HG03103 (cell line): ENCODE results near the gene ACER3.

Experiments
- ATAC-seq: cut with Tn5 transposase; IDR thresholded peaks from one replicate; pipeline ENCODE4 v1.9.1; 2021; ENCODE audit warnings: low read depth; ENCODE audit not compliant: unreplicated experiment

Gene ACER3

GRCh38 chr11:77069969-77070582 is 209.4 kb downstream of the ACER3 start:
- no peak for ATAC-seq

DNA sequence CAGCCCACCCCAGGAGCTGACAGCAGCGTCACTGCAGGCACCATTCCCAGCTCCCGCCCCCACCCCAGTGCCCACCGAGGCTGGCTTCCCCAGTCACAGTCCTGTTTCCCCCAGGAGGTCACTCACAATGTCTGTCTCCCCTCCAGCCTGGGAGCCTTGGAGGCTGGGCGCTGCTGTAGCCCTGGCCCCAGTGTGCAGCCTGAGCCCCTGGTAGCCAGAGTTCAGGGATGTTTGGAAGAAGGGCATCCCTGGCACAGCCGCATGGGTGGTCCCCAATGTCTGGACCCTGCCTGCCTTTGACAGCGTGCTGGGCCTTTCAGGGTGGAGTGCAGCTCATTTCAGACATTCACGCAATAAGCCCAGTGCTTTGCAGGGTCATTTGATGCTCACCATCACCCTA is 210.4 kb downstream of the ACER3 start:
- no peak for ATAC-seq

GRCh38 chr11:77071671-77072605 is 211.2 kb downstream of the ACER3 start:
- no peak for ATAC-seq

DNA sequence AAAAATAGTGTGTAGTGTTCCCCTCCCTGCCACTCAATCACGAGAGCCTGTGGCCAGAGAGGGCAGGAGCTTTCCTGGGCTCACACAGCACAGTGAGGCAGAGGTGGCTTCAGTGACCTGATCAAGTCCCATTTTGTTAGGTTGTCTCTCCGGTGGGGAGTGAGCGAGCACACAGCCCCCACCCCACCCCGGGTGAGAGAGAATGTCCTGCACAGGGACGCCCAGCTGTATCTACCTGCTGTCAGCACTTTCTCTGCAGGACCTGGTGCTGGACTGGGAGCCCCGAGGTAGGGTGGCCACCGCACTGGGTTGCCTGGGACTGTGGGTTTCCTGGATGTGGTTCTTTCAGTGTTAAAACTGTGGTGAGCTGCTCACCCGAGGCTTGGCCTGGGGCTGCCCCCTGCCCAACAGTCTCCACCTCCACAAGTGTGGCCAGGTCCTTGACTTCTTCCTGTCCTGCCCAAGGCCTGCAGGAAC is 212.2 kb downstream of the ACER3 start:
- no peak for ATAC-seq

- ATAC-seq = no peak
These were observed 212.7 kb downstream of the ACER3 start for GRCh38 chr11:77073328-77074001.

DNA sequence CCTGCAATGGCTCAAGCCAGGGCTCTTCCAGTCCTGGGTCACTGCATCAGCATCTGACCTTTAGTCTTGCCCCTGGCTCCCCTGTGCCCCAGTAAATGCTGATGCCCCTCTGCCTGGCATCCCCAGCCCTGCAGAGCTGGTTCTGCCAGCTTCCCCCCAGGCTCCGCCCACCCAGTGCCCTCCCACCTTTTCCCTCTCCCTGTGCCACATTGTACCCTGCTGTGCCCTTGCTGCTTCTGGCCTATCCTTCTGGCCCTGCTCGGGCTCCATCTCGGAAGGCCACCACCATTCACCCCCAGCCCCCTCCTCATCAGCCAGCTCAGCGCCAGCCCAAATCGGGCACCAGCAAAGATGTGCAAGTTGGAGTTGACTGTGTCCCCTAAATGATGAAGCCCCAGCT is 213.5 kb downstream of the ACER3 start:
- ATAC-seq = no peak

DNA sequence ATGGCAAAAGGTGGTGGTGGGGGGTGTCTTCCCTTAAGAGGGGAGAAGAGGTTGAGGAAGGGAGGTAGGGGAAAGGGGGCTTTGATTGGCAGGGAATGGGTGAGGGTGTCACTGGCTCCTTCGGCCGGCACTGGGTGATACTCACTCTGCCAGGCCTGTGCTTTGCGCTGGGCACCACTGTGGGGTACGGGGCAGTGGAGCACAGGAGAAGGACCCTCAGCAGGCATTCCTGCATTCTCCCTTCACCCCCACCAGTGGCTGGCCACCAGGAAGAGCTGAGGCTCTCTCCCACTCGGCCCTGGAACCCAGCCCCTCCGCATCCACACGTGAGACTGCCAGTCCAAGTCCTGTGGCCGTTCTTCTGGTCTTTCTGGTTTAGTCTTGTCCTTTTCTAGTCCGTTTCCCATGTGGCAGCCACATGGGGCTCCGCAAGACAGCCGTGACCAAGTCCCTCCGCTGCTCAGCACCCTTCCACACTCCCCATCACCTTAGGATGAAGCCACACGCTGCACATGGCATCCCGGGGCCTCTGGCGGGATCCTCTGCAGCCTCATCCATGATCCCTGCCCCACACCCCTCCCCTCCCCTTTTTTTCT is 214.0 kb downstream of the ACER3 start:
- no peak for ATAC-seq

DNA sequence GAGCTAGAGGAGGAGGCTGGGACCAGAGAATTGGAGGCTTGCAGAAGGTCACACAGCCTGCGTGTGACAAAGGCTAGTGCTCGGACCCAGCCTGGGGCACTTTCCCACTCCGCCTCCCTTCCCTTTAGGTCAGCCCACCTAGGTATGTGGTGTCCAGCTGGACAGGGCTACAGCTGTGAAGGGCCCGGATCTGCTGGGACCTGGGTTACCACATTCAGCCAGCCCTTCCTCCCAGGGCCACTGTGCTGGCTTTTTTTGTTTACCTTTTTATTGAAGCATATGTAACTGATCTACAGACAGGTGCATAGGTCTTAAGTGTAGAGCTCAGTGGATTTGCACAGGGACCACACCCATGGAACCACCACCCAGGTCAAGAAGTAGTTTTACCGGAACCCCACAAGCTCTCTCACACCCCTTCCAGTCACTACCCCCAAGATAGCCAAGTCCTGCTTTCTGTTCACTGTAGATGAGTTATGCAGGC is 214.7 kb downstream of the ACER3 start:
- no peak for ATAC-seq
